OCI-LY3 (cell line): ENCODE results near the gene TMEM269.
"Not testable (repeated sequence)": the region's sequence is repeated elsewhere in the genome, so short reads cannot be mapped to it uniquely, and the experiment has no call there.

ENCODE experiments used
- H2AFZ ChIP-seq: fragments of 200-600, 300-600 bp; shearing (Covaris generic); 2 replicates; pipeline ENCODE4 v1.6.0; 2014; ENCODE audit warnings: antibody characterized with exemption, low read depth, low read length
- H3K27ac ChIP-seq: fragments of 200-600, 300-600 bp; sonication (generic); 2 replicates; pipeline ENCODE4 v1.5.1; 2014; ENCODE audit warnings: mild to moderate bottlenecking, low read length, moderate library complexity, mixed read lengths
- H3K27me3 ChIP-seq: fragments of 200-600, 300-600 bp; sonication (generic); 2 replicates; pipeline ENCODE4 v1.6.1; 2014; ENCODE audit warnings: low read depth, low read length, mixed read lengths
- H3K36me3 ChIP-seq: fragments of 200-600, 300-600 bp; sonication (generic); replicated peaks from 2 replicates; pipeline ENCODE3; 2014; ENCODE audit warnings: low read depth, low read length, mixed read lengths
- H3K4me1 ChIP-seq: fragments of 300-600, 200-600 bp; sonication (generic); 2 replicates; pipeline ENCODE4 v1.6.1; 2014; ENCODE audit warnings: low read length, mixed read lengths
- H3K4me2 ChIP-seq: fragments of 200-600, 300-600 bp; sonication (generic); 2 replicates; pipeline ENCODE4 v1.6.1; 2014; ENCODE audit warnings: low read length, mixed read lengths
- H3K4me3 ChIP-seq: fragments of 300-600, 200-600 bp; sonication (generic); 2 replicates; pipeline ENCODE4 v1.5.1; 2014; ENCODE audit warnings: antibody characterized with exemption, mild to moderate bottlenecking, low read length, moderate library complexity
- H3K79me2 ChIP-seq: fragments of 300-600, 200-600 bp; shearing (Covaris generic); 2 replicates; pipeline ENCODE4 v1.6.1; 2014; ENCODE audit warnings: mild to moderate bottlenecking, low read length, mixed read lengths
- H3K9ac ChIP-seq: fragments of 300-600, 200-600 bp; shearing (Covaris generic); 2 replicates; pipeline ENCODE4 v1.6.0; 2014; ENCODE audit warnings: mild to moderate bottlenecking, low read length, moderate library complexity
- H3K9me3 ChIP-seq: fragments of 200-600, 300-600 bp; shearing (Covaris generic); 2 replicates; pipeline ENCODE4 v1.6.1; 2014; ENCODE audit warnings: low read length, mixed read lengths; ENCODE audit not compliant: insufficient read depth
- H4K20me1 ChIP-seq: fragments of 200-600, 300-600 bp; sonication (generic); 2 replicates; pipeline ENCODE4 v1.6.1; 2016; ENCODE audit warnings: low read length, mixed read lengths; ENCODE audit not compliant: insufficient read depth
- CTCF ChIP-seq: fragments of 200-600, 300-600 bp; sonication (generic); IDR thresholded peaks from 2 replicates; pipeline ENCODE4 v1.5.1; 2014; ENCODE audit warnings: antibody characterized with exemption, low read length, low read depth
- EZH2phosphoT487 ChIP-seq: fragments of 200-600 bp; shearing (Covaris generic); IDR thresholded peaks from 2 replicates; pipeline ENCODE4 v1.6.1; 2018; ENCODE audit warnings: antibody characterized with exemption, mixed run types, low read depth

Gene TMEM269

DNA sequence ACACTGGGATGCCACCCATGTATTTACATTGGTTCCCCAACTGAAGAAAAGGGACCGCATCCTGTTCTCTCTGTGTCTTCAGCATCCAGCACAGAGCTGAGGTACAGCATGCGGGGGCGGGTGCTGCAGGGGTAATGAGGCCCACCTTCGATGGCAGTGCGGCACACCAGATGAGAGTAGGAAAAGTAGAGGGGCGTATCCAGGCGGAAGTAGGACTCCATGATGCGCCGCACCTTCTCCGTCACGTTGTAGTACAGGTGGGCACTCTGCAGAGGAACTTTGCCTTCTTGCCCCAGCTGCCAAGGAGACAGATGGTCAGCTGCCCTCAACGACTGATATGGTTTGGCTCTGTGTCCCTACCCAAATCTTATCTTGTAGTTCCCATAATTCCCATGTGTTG is 34.8 kb upstream of the TMEM269 start:
- TF ChIP-seq EZH2phosphoT487, result no peak
- TF ChIP-seq CTCF, result no peak
- no peaks in the 10 kb centered on the region for H3K4me1 ChIP-seq
- H3K36me3 ChIP-seq, result peaks cover 23% of the 10 kb centered on the region
- no peak overlapping the region for H3K4me2 ChIP-seq
- no peak overlapping the region for H3K4me3 ChIP-seq
- no peaks in the 10 kb centered on the region for H3K9me3 ChIP-seq
- no peaks in the 10 kb centered on the region for H4K20me1 ChIP-seq
- no peak overlapping the region for H3K27ac ChIP-seq
- H3K79me2 ChIP-seq, result no peaks in the 10 kb centered on the region
- H2AFZ ChIP-seq, result no peak overlapping the region
- no peak overlapping the region for H3K9ac ChIP-seq
- no peaks in the 10 kb centered on the region for H3K27me3 ChIP-seq

- H3K4me1 ChIP-seq, H3K27me3 ChIP-seq, H3K79me2 ChIP-seq, H4K20me1 ChIP-seq, H3K4me3 ChIP-seq, H2AFZ ChIP-seq, H3K4me2 ChIP-seq, H3K27ac ChIP-seq, H3K9me3 ChIP-seq, H3K9ac ChIP-seq: not testable (repeated sequence)
- peaks cover 20% of the 10 kb centered on the region for H3K36me3 ChIP-seq
Measured at GRCh38 chr1:42751511-42752070, 33.2 kb upstream of the TMEM269 start.

- TF ChIP-seq EZH2phosphoT487 (no peak), CTCF (no peak)
- Histone ChIP-seq H3K4me1 (no peaks in the 10 kb centered on the region), H3K36me3 (peaks cover 20% of the 10 kb centered on the region), H3K4me2 (no peak overlapping the region), H3K79me2 (no peaks in the 10 kb centered on the region), H3K9ac (no peak overlapping the region), H3K27ac (no peak overlapping the region), H3K27me3 (no peaks in the 10 kb centered on the region), H3K9me3 (no peaks in the 10 kb centered on the region), H3K4me3 (no peak overlapping the region), H2AFZ (no peak overlapping the region), H4K20me1 (no peaks in the 10 kb centered on the region)
Measured at GRCh38 chr1:42752284-42752683, 32.5 kb upstream of the TMEM269 start.

DNA sequence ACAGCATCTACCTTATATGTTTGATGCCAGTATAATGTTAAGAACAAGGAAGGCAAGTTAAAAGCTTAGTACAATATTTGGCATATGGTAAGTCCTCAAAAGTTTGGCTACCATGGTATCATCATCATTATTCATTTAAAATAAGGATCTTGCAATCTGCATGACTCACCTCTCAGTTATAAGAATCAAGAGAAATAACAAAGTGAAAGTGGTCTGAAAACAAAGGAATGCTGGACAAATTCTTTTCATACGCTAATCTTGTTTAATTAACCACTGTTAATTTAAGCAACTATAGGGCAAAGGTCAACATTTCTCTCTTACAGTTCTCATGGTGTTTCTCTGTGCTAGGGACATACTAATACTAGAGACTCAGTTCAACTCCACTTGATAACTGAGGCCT is 31.7 kb upstream of the TMEM269 start:
- H3K4me1 ChIP-seq, result no peaks in the 10 kb centered on the region
- no peaks in the 10 kb centered on the region for H3K79me2 ChIP-seq
- no peak overlapping the region for H3K27ac ChIP-seq
- no peak overlapping the region for H3K9ac ChIP-seq
- H4K20me1 ChIP-seq, result no peaks in the 10 kb centered on the region
- no peak overlapping the region for H3K4me2 ChIP-seq
- no peak overlapping the region for H2AFZ ChIP-seq
- no peak overlapping the region for H3K4me3 ChIP-seq
- no peaks in the 10 kb centered on the region for H3K27me3 ChIP-seq
- H3K9me3 ChIP-seq, result no peaks in the 10 kb centered on the region
- TF ChIP-seq EZH2phosphoT487, result no peak
- no peak for TF ChIP-seq CTCF
- peaks cover 20% of the 10 kb centered on the region for H3K36me3 ChIP-seq
